OCI-LY3 (cell line): ENCODE measurements around the gene GNAZ.

Experiments
- H2AFZ ChIP-seq: fragments of 200-600, 300-600 bp; shearing (Covaris generic); 2 replicates; pipeline ENCODE4 v1.6.0; 2014; ENCODE audit warnings: antibody characterized with exemption, low read depth, low read length
- H3K27ac ChIP-seq: fragments of 200-600, 300-600 bp; sonication (generic); 2 replicates; pipeline ENCODE4 v1.5.1; 2014; ENCODE audit warnings: mild to moderate bottlenecking, low read length, moderate library complexity, mixed read lengths
- H3K27me3 ChIP-seq: fragments of 200-600, 300-600 bp; sonication (generic); 2 replicates; pipeline ENCODE4 v1.6.1; 2014; ENCODE audit warnings: low read depth, low read length, mixed read lengths
- H3K36me3 ChIP-seq: fragments of 200-600, 300-600 bp; sonication (generic); replicated peaks from 2 replicates; pipeline ENCODE3; 2014; ENCODE audit warnings: low read depth, low read length, mixed read lengths
- H3K4me1 ChIP-seq: fragments of 300-600, 200-600 bp; sonication (generic); 2 replicates; pipeline ENCODE4 v1.6.1; 2014; ENCODE audit warnings: low read length, mixed read lengths
- H3K4me2 ChIP-seq: fragments of 200-600, 300-600 bp; sonication (generic); 2 replicates; pipeline ENCODE4 v1.6.1; 2014; ENCODE audit warnings: low read length, mixed read lengths
- H3K4me3 ChIP-seq: fragments of 300-600, 200-600 bp; sonication (generic); 2 replicates; pipeline ENCODE4 v1.5.1; 2014; ENCODE audit warnings: antibody characterized with exemption, mild to moderate bottlenecking, low read length, moderate library complexity
- H3K79me2 ChIP-seq: fragments of 300-600, 200-600 bp; shearing (Covaris generic); 2 replicates; pipeline ENCODE4 v1.6.1; 2014; ENCODE audit warnings: mild to moderate bottlenecking, low read length, mixed read lengths
- H3K9ac ChIP-seq: fragments of 300-600, 200-600 bp; shearing (Covaris generic); 2 replicates; pipeline ENCODE4 v1.6.0; 2014; ENCODE audit warnings: mild to moderate bottlenecking, low read length, moderate library complexity
- H3K9me3 ChIP-seq: fragments of 200-600, 300-600 bp; shearing (Covaris generic); 2 replicates; pipeline ENCODE4 v1.6.1; 2014; ENCODE audit warnings: low read length, mixed read lengths; ENCODE audit not compliant: insufficient read depth
- H4K20me1 ChIP-seq: fragments of 200-600, 300-600 bp; sonication (generic); 2 replicates; pipeline ENCODE4 v1.6.1; 2016; ENCODE audit warnings: low read length, mixed read lengths; ENCODE audit not compliant: insufficient read depth
- CTCF ChIP-seq: fragments of 200-600, 300-600 bp; sonication (generic); IDR thresholded peaks from 2 replicates; pipeline ENCODE4 v1.5.1; 2014; ENCODE audit warnings: antibody characterized with exemption, low read length, low read depth
- EZH2phosphoT487 ChIP-seq: fragments of 200-600 bp; shearing (Covaris generic); IDR thresholded peaks from 2 replicates; pipeline ENCODE4 v1.6.1; 2018; ENCODE audit warnings: antibody characterized with exemption, mixed run types, low read depth

GNAZ gene

GRCh38 chr22:23126165-23127054 lies 56.1 kb downstream of the GNAZ start:
- TF ChIP-seq CTCF: no peak
- no peak for TF ChIP-seq EZH2phosphoT487
- no peaks in the 10 kb centered on the region for H3K9me3 ChIP-seq
- H3K36me3 ChIP-seq: peaks cover 10% of the 10 kb centered on the region
- H4K20me1 ChIP-seq: no peaks in the 10 kb centered on the region
- H3K4me2 ChIP-seq: no peak overlapping the region
- no peaks in the 10 kb centered on the region for H3K79me2 ChIP-seq
- H3K9ac ChIP-seq: no peak overlapping the region
- no peaks in the 10 kb centered on the region for H3K27me3 ChIP-seq
- no peak overlapping the region for H3K27ac ChIP-seq
- H3K4me3 ChIP-seq: no peak overlapping the region
- H2AFZ ChIP-seq: no peak overlapping the region
- H3K4me1 ChIP-seq: peaks cover 5% of the 10 kb centered on the region

- TF ChIP-seq EZH2phosphoT487 (no peak), CTCF (no peak)
- Histone ChIP-seq H3K27me3 (no peaks in the 10 kb centered on the region), H4K20me1 (no peaks in the 10 kb centered on the region)
These were observed 56.9 kb downstream of the GNAZ start for GRCh38 chr22:23127055-23127756.

GRCh38 chr22:23127788-23128187 lies 57.5 kb downstream of the GNAZ start:
- Histone ChIP-seq H3K27me3 (no peaks in the 10 kb centered on the region), H3K36me3 (peaks cover 10% of the 10 kb centered on the region), H3K9me3 (no peaks in the 10 kb centered on the region), H2AFZ (no peak overlapping the region), H4K20me1 (no peaks in the 10 kb centered on the region), H3K4me2 (no peak overlapping the region), H3K4me1 (peaks cover 5% of the 10 kb centered on the region), H3K4me3 (no peak overlapping the region), H3K27ac (no peak overlapping the region), H3K9ac (no peak overlapping the region), H3K79me2 (no peaks in the 10 kb centered on the region)
- no peak for TF ChIP-seq CTCF
- TF ChIP-seq EZH2phosphoT487: no peak

More at GRCh38 chr22:23127055-23127756, 56.9 kb downstream of the GNAZ start:
- no peaks in the 10 kb centered on the region for H3K9me3 ChIP-seq
- H3K27ac ChIP-seq: no peak overlapping the region
- H3K4me1 ChIP-seq: peaks cover 5% of the 10 kb centered on the region
- H3K4me3 ChIP-seq: no peak overlapping the region
- no peaks in the 10 kb centered on the region for H3K79me2 ChIP-seq
- H3K9ac ChIP-seq: no peak overlapping the region
- no peak overlapping the region for H3K4me2 ChIP-seq
- H2AFZ ChIP-seq: no peak overlapping the region
- H3K36me3 ChIP-seq: peaks cover 10% of the 10 kb centered on the region
